ENCODE measurements around the gene ASZ1.

ASZ1 gene

DNA sequence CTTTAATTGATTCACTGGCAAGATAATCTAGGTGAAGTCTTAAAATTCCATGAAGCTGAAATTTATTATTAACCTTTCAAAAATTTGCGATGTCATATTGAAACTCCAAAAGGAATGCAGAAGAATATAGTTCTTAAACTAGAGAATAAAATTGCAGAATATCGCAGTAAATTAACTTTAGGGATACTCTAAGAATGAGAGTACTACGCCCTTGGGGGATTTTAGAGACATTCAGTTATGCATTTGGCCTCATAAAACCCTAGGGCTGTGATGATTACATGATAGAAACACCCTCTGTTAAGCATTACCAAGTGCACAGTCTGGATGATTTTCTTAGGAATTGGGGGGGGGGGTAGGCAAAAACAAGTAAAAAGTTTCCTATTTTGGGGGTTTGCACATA, 108.1 kb downstream of the ASZ1 start:
- Histone ChIP-seq H3K27me3 (ENCODE audit: insufficient read depth, low read length) (peaks cover 66% of the 10 kb centered on the region), H3K4me3 (ENCODE audit: low read length) (no peak overlapping the region), H3K9me3 (ENCODE audit: low read length) (no peaks in the 10 kb centered on the region), H2AFZ (ENCODE audit: low read depth, low read length) (no peak overlapping the region), H3K4me1 (ENCODE audit: insufficient read depth, low read length) (peaks cover 17% of the 10 kb centered on the region), H3K36me3 (ENCODE audit: insufficient read depth, low read length) (no peaks in the 10 kb centered on the region)

DNA sequence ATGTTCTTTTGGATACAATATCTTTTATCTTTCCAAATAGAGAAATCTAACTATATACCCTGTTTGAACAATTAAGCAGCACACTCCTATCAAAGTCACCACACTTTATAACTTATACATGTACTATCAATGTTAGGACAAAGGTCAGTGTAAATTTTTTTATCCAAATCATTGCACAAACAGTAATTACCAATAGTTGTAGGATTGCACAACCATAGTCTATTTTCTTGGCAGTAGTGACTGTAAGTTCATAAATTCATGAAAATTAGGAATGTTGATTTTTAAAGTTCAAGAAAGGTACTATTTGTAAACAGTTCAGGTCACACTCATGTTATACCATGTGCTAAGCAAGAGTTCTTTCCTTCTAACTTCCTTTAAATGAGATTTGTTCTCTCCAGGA, 113.7 kb downstream of the ASZ1 start:
- no peak overlapping the region for H2AFZ ChIP-seq (ENCODE audit: low read depth, low read length)
- peaks cover 19% of the 10 kb centered on the region for H3K27me3 ChIP-seq (ENCODE audit: insufficient read depth, low read length)
- no peaks in the 10 kb centered on the region for H3K4me1 ChIP-seq (ENCODE audit: insufficient read depth, low read length)
- H3K36me3 ChIP-seq (ENCODE audit: insufficient read depth, low read length): no peaks in the 10 kb centered on the region
- H3K9me3 ChIP-seq (ENCODE audit: low read length): no peaks in the 10 kb centered on the region
- no peak overlapping the region for H3K4me3 ChIP-seq (ENCODE audit: low read length)
